OCI-LY3 (cell line): ENCODE measurements around the gene ASRGL1.

Source experiments
- H2AFZ ChIP-seq: fragments of 200-600, 300-600 bp; shearing (Covaris generic); 2 replicates; pipeline ENCODE4 v1.6.0; 2014; ENCODE audit warnings: antibody characterized with exemption, low read depth, low read length
- H3K27ac ChIP-seq: fragments of 200-600, 300-600 bp; sonication (generic); 2 replicates; pipeline ENCODE4 v1.5.1; 2014; ENCODE audit warnings: mild to moderate bottlenecking, low read length, moderate library complexity, mixed read lengths
- H3K27me3 ChIP-seq: fragments of 200-600, 300-600 bp; sonication (generic); 2 replicates; pipeline ENCODE4 v1.6.1; 2014; ENCODE audit warnings: low read depth, low read length, mixed read lengths
- H3K36me3 ChIP-seq: fragments of 200-600, 300-600 bp; sonication (generic); replicated peaks from 2 replicates; pipeline ENCODE3; 2014; ENCODE audit warnings: low read depth, low read length, mixed read lengths
- H3K4me1 ChIP-seq: fragments of 300-600, 200-600 bp; sonication (generic); 2 replicates; pipeline ENCODE4 v1.6.1; 2014; ENCODE audit warnings: low read length, mixed read lengths
- H3K4me2 ChIP-seq: fragments of 200-600, 300-600 bp; sonication (generic); 2 replicates; pipeline ENCODE4 v1.6.1; 2014; ENCODE audit warnings: low read length, mixed read lengths
- H3K4me3 ChIP-seq: fragments of 300-600, 200-600 bp; sonication (generic); 2 replicates; pipeline ENCODE4 v1.5.1; 2014; ENCODE audit warnings: antibody characterized with exemption, mild to moderate bottlenecking, low read length, moderate library complexity
- H3K79me2 ChIP-seq: fragments of 300-600, 200-600 bp; shearing (Covaris generic); 2 replicates; pipeline ENCODE4 v1.6.1; 2014; ENCODE audit warnings: mild to moderate bottlenecking, low read length, mixed read lengths
- H3K9ac ChIP-seq: fragments of 300-600, 200-600 bp; shearing (Covaris generic); 2 replicates; pipeline ENCODE4 v1.6.0; 2014; ENCODE audit warnings: mild to moderate bottlenecking, low read length, moderate library complexity
- H3K9me3 ChIP-seq: fragments of 200-600, 300-600 bp; shearing (Covaris generic); 2 replicates; pipeline ENCODE4 v1.6.1; 2014; ENCODE audit warnings: low read length, mixed read lengths; ENCODE audit not compliant: insufficient read depth
- H4K20me1 ChIP-seq: fragments of 200-600, 300-600 bp; sonication (generic); 2 replicates; pipeline ENCODE4 v1.6.1; 2016; ENCODE audit warnings: low read length, mixed read lengths; ENCODE audit not compliant: insufficient read depth
- EZH2phosphoT487 ChIP-seq: fragments of 200-600 bp; shearing (Covaris generic); IDR thresholded peaks from 2 replicates; pipeline ENCODE4 v1.6.1; 2018; ENCODE audit warnings: antibody characterized with exemption, mixed run types, low read depth
- TF ChIP-seq, protein P1 (sequence below): fragments of 200-600, 300-600 bp; sonication (generic); IDR thresholded peaks from 2 replicates; pipeline ENCODE4 v1.5.1; 2014; ENCODE audit warnings: antibody characterized with exemption, low read length, low read depth

ASRGL1 gene

GRCh38 chr11:62307950-62308349 lies 29.3 kb upstream of the ASRGL1 start:
- H3K4me2 ChIP-seq = no peak overlapping the region
- TF ChIP-seq, protein P1, sequence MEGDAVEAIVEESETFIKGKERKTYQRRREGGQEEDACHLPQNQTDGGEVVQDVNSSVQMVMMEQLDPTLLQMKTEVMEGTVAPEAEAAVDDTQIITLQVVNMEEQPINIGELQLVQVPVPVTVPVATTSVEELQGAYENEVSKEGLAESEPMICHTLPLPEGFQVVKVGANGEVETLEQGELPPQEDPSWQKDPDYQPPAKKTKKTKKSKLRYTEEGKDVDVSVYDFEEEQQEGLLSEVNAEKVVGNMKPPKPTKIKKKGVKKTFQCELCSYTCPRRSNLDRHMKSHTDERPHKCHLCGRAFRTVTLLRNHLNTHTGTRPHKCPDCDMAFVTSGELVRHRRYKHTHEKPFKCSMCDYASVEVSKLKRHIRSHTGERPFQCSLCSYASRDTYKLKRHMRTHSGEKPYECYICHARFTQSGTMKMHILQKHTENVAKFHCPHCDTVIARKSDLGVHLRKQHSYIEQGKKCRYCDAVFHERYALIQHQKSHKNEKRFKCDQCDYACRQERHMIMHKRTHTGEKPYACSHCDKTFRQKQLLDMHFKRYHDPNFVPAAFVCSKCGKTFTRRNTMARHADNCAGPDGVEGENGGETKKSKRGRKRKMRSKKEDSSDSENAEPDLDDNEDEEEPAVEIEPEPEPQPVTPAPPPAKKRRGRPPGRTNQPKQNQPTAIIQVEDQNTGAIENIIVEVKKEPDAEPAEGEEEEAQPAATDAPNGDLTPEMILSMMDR = no peak
- no peak for TF ChIP-seq EZH2phosphoT487
- H3K27me3 ChIP-seq = peaks cover 41% of the 10 kb centered on the region
- no peaks in the 10 kb centered on the region for H4K20me1 ChIP-seq
- H3K79me2 ChIP-seq = no peaks in the 10 kb centered on the region
- no peak overlapping the region for H3K4me3 ChIP-seq
- peaks cover 9% of the 10 kb centered on the region; the same call in 1 of the 2 replicates for H3K4me1 ChIP-seq
- no peak overlapping the region for H3K9ac ChIP-seq
- no peak overlapping the region for H3K27ac ChIP-seq
- H3K36me3 ChIP-seq = no peaks in the 10 kb centered on the region
- H3K9me3 ChIP-seq = no peaks in the 10 kb centered on the region
- no peak overlapping the region for H2AFZ ChIP-seq

GRCh38 chr11:62309991-62310390 lies 27.3 kb upstream of the ASRGL1 start:
- Histone ChIP-seq H3K4me2 (no peak overlapping the region), H3K27ac (no peak overlapping the region), H3K9ac (no peak overlapping the region), H3K27me3 (peaks cover 48% of the 10 kb centered on the region), H3K9me3 (no peaks in the 10 kb centered on the region), H3K4me1 (peaks cover 9% of the 10 kb centered on the region; the same call in 1 of the 2 replicates), H3K79me2 (no peaks in the 10 kb centered on the region), H4K20me1 (no peaks in the 10 kb centered on the region), H2AFZ (no peak overlapping the region), H3K36me3 (no peaks in the 10 kb centered on the region), H3K4me3 (no peak overlapping the region)
- no peak for TF ChIP-seq EZH2phosphoT487
- TF ChIP-seq, protein P1 = no peak

GRCh38 chr11:62315431-62315830 lies 21.8 kb upstream of the ASRGL1 start:
- Histone ChIP-seq H4K20me1 (no peaks in the 10 kb centered on the region), H3K27ac (no peak overlapping the region), H3K9ac (no peak overlapping the region), H2AFZ (no peak overlapping the region), H3K4me1 (peaks cover 8% of the 10 kb centered on the region; the same call in 1 of the 2 replicates), H3K9me3 (no peaks in the 10 kb centered on the region), H3K4me2 (no peak overlapping the region), H3K4me3 (no peak overlapping the region), H3K27me3 (peaks cover 44% of the 10 kb centered on the region), H3K79me2 (no peaks in the 10 kb centered on the region), H3K36me3 (no peaks in the 10 kb centered on the region)
- TF ChIP-seq, protein P1 = no peak
- TF ChIP-seq EZH2phosphoT487 = no peak

GRCh38 chr11:62322524-62322923 lies 14.7 kb upstream of the ASRGL1 start:
- H2AFZ ChIP-seq = no peak overlapping the region

More at GRCh38 chr11:62322524-62322923, 14.7 kb upstream of the ASRGL1 start:
- Histone ChIP-seq H3K4me2 (no peak overlapping the region), H3K4me1 (peaks cover 19% of the 10 kb centered on the region), H3K79me2 (no peaks in the 10 kb centered on the region), H3K27ac (no peak overlapping the region), H3K4me3 (no peak overlapping the region), H3K36me3 (no peaks in the 10 kb centered on the region), H3K9ac (no peak overlapping the region), H3K9me3 (no peaks in the 10 kb centered on the region), H3K27me3 (peaks cover 6% of the 10 kb centered on the region; the same call in 1 of the 2 replicates), H4K20me1 (no peaks in the 10 kb centered on the region)
- TF ChIP-seq, protein P1 = no peak
- TF ChIP-seq EZH2phosphoT487 = no peak
